CD14-positive monocyte (primary cell): ENCODE measurements around the gene CHRNB1. TPM values are rescaled to one million over a fixed set of nuclear protein-coding genes. Genes with fewer than 3 reads are reported as not detected.

Experiments used
- DNase-seq, 3 donors: peaks; one replicate each; pipeline ENCODE4 v3.0.0-alpha.2; 2011 to 2022
- H2AFZ ChIP-seq: 2 replicates; pipeline ENCODE4 v1.6.0; 2012; ENCODE audit warnings: mild to moderate bottlenecking, low read depth, low read length, inconsistent platforms; ENCODE audit not compliant: insufficient read depth, poor library complexity, severe bottlenecking
- H3K27ac ChIP-seq, 2 donors: 1 replicate in 1 of 2; 2 replicates in 1 of 2; pipeline ENCODE4 v1.5.1; 2012 to 2013; ENCODE audit warnings: low read length in 2 of 2, control low read depth in 1 of 2, inconsistent platforms in 1 of 2, low read depth in 1 of 2, mild to moderate bottlenecking in 1 of 2
- H3K27me3 ChIP-seq, 2 donors: one replicate each; pipeline versions ENCODE4 v1.6.0 to v1.6.1; 2011 to 2013; ENCODE audit warnings: low read length in 2 of 2; ENCODE audit not compliant: control insufficient read depth in 2 of 2, insufficient read depth in 2 of 2
- H3K36me3 ChIP-seq, 2 donors: replicated peaks in 1 of 2; 1 replicate in 1 of 2; 2 replicates in 1 of 2; pipeline versions ENCODE4 v1.5.1 to v1.6.1; 2012 to 2013; ENCODE audit warnings: low read length in 2 of 2, control low read depth in 1 of 2, inconsistent platforms in 1 of 2, mild to moderate bottlenecking in 1 of 2; ENCODE audit not compliant: insufficient read depth in 2 of 2, control insufficient read depth in 1 of 2
- H3K4me1 ChIP-seq, 2 donors: 1 replicate in 1 of 2; 2 replicates in 1 of 2; pipeline versions ENCODE4 v1.5.1 to v1.6.1; 2012 to 2013; ENCODE audit warnings: low read length in 2 of 2, control low read depth in 1 of 2, inconsistent platforms in 1 of 2, mild to moderate bottlenecking in 1 of 2, moderate library complexity in 1 of 2; ENCODE audit not compliant: insufficient read depth in 2 of 2, control insufficient read depth in 1 of 2
- H3K4me2 ChIP-seq: replicated peaks from 2 replicates; pipeline ENCODE3; 2012; ENCODE audit warnings: low read length, moderate library complexity, mild to moderate bottlenecking; ENCODE audit not compliant: poor library complexity, severe bottlenecking; ENCODE audit errors: extremely low read depth
- H3K4me3 ChIP-seq, 3 experiments: fragments of 200-600 bp in 1 of 3; sonication (generic) in 1 of 3; replicated peaks in 1 of 3; 1 replicate in 2 of 3; 2 replicates in 1 of 3; pipeline ENCODE4 v1.5.1; 2011 to 2013; ENCODE audit warnings: low read length in 3 of 3, mild to moderate bottlenecking in 3 of 3, control low read depth in 2 of 3, low read depth in 2 of 3, inconsistent platforms in 1 of 3, moderate library complexity in 1 of 3
- H3K79me2 ChIP-seq: 2 replicates; pipeline ENCODE4 v1.6.0; 2012; ENCODE audit warnings: mild to moderate bottlenecking, control low read depth, inconsistent platforms, low read length, moderate library complexity; ENCODE audit not compliant: insufficient read depth
- H3K9ac ChIP-seq: 2 replicates; pipeline ENCODE4 v1.6.0; 2017; ENCODE audit warnings: low read length, mild to moderate bottlenecking; ENCODE audit not compliant: insufficient read depth, poor library complexity, severe bottlenecking
- H3K9me3 ChIP-seq, 2 donors: replicated peaks in 1 of 2; 1 replicate in 1 of 2; 2 replicates in 1 of 2; pipeline versions ENCODE4 v1.5.1 to v1.6.1; 2012 to 2013; ENCODE audit warnings: low read length in 2 of 2, control low read depth in 1 of 2; ENCODE audit not compliant: control insufficient read depth in 1 of 2, insufficient read depth in 1 of 2
- H4K20me1 ChIP-seq: 2 replicates; pipeline ENCODE4 v1.6.0; 2012; ENCODE audit warnings: mild to moderate bottlenecking, low read length, control low read depth, moderate library complexity; ENCODE audit not compliant: insufficient read depth
- H3K27ac Mint-ChIP-seq, 7 donors: one replicate each; pipeline ENCODE4 v1.8.0; 2020; ENCODE audit warnings: mild to moderate bottlenecking in 7 of 7, mixed read lengths in 7 of 7, moderate library complexity in 6 of 7, inconsistent platforms in 2 of 7
- H3K27me3 Mint-ChIP-seq, 3 donors: one replicate each; pipeline ENCODE4 v1.8.0; 2021 to 2022; ENCODE audit warnings: low read depth in 3 of 3, mild to moderate bottlenecking in 3 of 3, mixed read lengths in 3 of 3, moderate library complexity in 3 of 3, inconsistent platforms in 1 of 3
- H3K36me3 Mint-ChIP-seq, 2 donors: one replicate each; pipeline ENCODE4 v1.8.0; 2020; ENCODE audit warnings: mixed read lengths in 2 of 2, inconsistent platforms in 1 of 2, mild to moderate bottlenecking in 1 of 2
- H3K4me1 Mint-ChIP-seq: one replicate; pipeline ENCODE4 v1.8.0; 2020; ENCODE audit warnings: mild to moderate bottlenecking, mixed read lengths
- H3K4me3 Mint-ChIP-seq, 2 donors: one replicate each; pipeline ENCODE4 v1.8.0; 2020; ENCODE audit warnings: mild to moderate bottlenecking in 2 of 2, mixed read lengths in 2 of 2, moderate library complexity in 1 of 2
- H3K9me3 Mint-ChIP-seq, 7 donors: one replicate each; pipeline ENCODE4 v1.8.0; 2020 to 2022; ENCODE audit warnings: mixed read lengths in 7 of 7, mild to moderate bottlenecking in 6 of 7, moderate library complexity in 6 of 7, inconsistent platforms in 2 of 7
- WGBS: methylation state at CpG from one replicate; pipeline ENCODE4 v1.1.5; 2013; ENCODE audit warnings: missing lambda C conversion rate; ENCODE audit not compliant: insufficient coverage; 5-methylcytosine and 5-hydroxymethylcytosine counted together
- intact Hi-C, 2 donors: fragments of 100-400 bp; cut with micrococcal nuclease; formaldehyde crosslinking; loops; one replicate each; pipeline versions ENCODE4 v1.15.0 to v1.15.1; 2023
- polyA plus RNA-seq, 3 donors: library from polyadenylated mRNA; depleted of rRNA in 1 of 3; unstranded in 2 of 3; stranded (reverse) in 1 of 3; fragments of 300-500 nt in 2 of 3; fragments of >200 nt in 1 of 3; fragmentation: Illumina TruSeq in 2 of 3; gene quantifications; 1 replicate in 2 of 3; 2 replicates in 1 of 3; pipeline ENCODE4 v1.2.3, GENCODE V29; 2012 to 2021
- TF ChIP-seq, protein P1 (sequence below): fragments of 200-600 bp; IDR thresholded peaks from one replicate; pipeline ENCODE4 v1.8.0; 2022; ENCODE audit warnings: antibody characterized with exemption, mild to moderate bottlenecking

Gene CHRNB1
- polyA plus RNA-seq, 3 donors: 9.3 to 15.7 (median 14.7) TPM

DNA sequence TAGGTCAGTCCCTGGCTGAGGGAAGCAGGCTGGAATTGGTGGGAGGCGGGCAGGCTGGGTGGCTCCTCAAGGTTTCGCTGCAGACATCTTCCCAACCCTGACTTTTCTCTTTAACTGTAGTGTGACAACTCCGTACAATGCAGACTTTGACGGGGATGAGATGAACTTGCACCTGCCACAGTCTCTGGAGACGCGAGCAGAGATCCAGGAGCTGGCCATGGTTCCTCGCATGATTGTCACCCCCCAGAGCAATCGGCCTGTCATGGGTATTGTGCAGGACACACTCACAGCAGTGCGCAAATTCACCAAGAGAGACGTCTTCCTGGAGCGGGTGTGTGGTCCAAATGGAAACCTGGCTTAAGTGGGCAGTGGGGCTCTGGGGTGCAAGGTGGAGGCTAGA lies 54.3 kb downstream of the CHRNB1 start:
- Mint-ChIP-seq H3K9me3 (no peaks in the 10 kb centered on the region), H3K36me3 (peaks cover 84 to 96% of the 10 kb centered on the region in 2 donors), H3K27me3 (peaks cover 0 to 5% (median 1%) of the 10 kb centered on the region in 3 donors), H3K27ac (peak overlapping the region in 3 of 7 donors; percentile 21 to 65 (median 59)), H3K4me3 (no peak overlapping the region), H3K4me1 (no peaks in the 10 kb centered on the region)
- Histone ChIP-seq H3K9ac (no peak overlapping the region), H3K4me3 (no peak overlapping the region), H3K36me3 (peaks cover 87 to 95% of the 10 kb centered on the region in 2 donors), H3K4me1 (no peaks in the 10 kb centered on the region), H3K79me2 (peaks cover 27% of the 10 kb centered on the region), H2AFZ (no peak overlapping the region), H3K4me2 (no peak overlapping the region), H3K27me3 (no peaks in the 10 kb centered on the region), H4K20me1 (peaks cover 68% of the 10 kb centered on the region), H3K27ac (no peak overlapping the region), H3K9me3 (no peaks in the 10 kb centered on the region)
- TF ChIP-seq, protein P1, sequence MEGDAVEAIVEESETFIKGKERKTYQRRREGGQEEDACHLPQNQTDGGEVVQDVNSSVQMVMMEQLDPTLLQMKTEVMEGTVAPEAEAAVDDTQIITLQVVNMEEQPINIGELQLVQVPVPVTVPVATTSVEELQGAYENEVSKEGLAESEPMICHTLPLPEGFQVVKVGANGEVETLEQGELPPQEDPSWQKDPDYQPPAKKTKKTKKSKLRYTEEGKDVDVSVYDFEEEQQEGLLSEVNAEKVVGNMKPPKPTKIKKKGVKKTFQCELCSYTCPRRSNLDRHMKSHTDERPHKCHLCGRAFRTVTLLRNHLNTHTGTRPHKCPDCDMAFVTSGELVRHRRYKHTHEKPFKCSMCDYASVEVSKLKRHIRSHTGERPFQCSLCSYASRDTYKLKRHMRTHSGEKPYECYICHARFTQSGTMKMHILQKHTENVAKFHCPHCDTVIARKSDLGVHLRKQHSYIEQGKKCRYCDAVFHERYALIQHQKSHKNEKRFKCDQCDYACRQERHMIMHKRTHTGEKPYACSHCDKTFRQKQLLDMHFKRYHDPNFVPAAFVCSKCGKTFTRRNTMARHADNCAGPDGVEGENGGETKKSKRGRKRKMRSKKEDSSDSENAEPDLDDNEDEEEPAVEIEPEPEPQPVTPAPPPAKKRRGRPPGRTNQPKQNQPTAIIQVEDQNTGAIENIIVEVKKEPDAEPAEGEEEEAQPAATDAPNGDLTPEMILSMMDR: no peak
- DNase-seq: no peak
- 96% methylated on average over 9 of the region's 11 CpGs for WGBS
- intact Hi-C loops: no loop called here

DNA sequence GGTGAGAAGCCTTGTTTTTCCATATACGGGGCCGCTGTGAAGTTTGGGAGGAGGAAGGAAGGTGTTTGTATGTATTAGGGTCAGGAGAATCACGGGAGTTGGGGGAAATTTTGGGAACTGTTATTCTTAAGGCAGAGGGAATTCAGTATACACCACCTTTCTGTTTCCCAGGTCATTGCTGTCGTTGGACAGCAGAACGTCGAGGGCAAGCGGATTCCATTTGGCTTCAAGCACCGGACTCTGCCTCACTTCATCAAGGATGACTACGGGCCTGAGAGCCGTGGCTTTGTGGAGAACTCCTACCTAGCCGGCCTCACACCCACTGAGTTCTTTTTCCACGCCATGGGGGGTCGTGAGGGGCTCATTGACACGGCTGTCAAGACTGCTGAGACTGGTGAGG lies 56.9 kb downstream of the CHRNB1 start:
- Histone ChIP-seq H3K79me2 (peaks cover 6% of the 10 kb centered on the region), H3K4me1 (no peaks in the 10 kb centered on the region), H3K9ac (no peak overlapping the region), H3K4me3 (no peak overlapping the region), H3K27ac (no peak overlapping the region), H3K27me3 (no peaks in the 10 kb centered on the region), H2AFZ (no peak overlapping the region), H3K36me3 (peaks cover 94 to 97% of the 10 kb centered on the region in 2 donors), H4K20me1 (peaks cover 48% of the 10 kb centered on the region), H3K4me2 (no peak overlapping the region), H3K9me3 (no peaks in the 10 kb centered on the region)
- TF ChIP-seq, protein P1: no peak
- H3K27me3 Mint-ChIP-seq: peaks cover 0 to 1% (median 1%) of the 10 kb centered on the region in 3 donors
- H3K36me3 Mint-ChIP-seq: peaks cover 85 to 97% of the 10 kb centered on the region in 2 donors
- no peak for DNase-seq
- no peaks in the 10 kb centered on the region for H3K9me3 Mint-ChIP-seq
- H3K4me1 Mint-ChIP-seq: no peaks in the 10 kb centered on the region
- intact Hi-C loops: loop anchor here in 1 of 2 donors (5.0 kb wide), 1 partner anchor 86 kb away; no protein-coding TSS in a partner anchor
- WGBS: 98% methylated on average over 8 of the region's 14 CpGs
- H3K4me3 Mint-ChIP-seq: no peak overlapping the region
- H3K27ac Mint-ChIP-seq: peak overlapping the region in 2 of 7 donors; percentile 19 to 43
